Heart right ventricle (tissue), 16 donors: ENCODE results near the gene ALDH1A3. TPM values are rescaled to one million over a fixed set of nuclear protein-coding genes. Genes with fewer than 3 reads are reported as not detected.

Source experiments
- ATAC-seq, 8 donors: fragments of 200-7000 bp; cut with Tn5 transposase; one replicate each; pipeline ENCODE4 v1.9.1; 2020; ENCODE audit warnings: mild to moderate bottlenecking in 8 of 8, moderate library complexity in 8 of 8, moderate number of reproducible peaks in 1 of 8
- DNase-seq, 2 donors: peaks; one replicate each; pipeline ENCODE4 v3.0.0-alpha.2; 2020
- H3K27ac ChIP-seq, 10 donors: fragments of 200-600 bp; sonication (generic) in 2 of 10; one replicate each; pipeline versions ENCODE4 v1.5.0 to v1.8.0; 2020 to 2022; ENCODE audit warnings: mild to moderate bottlenecking in 3 of 10
- H3K27me3 ChIP-seq, 7 donors: fragments of 200-600 bp; one replicate each; pipeline ENCODE4 v1.8.0; 2021 to 2022; ENCODE audit warnings: mild to moderate bottlenecking in 2 of 7
- H3K36me3 ChIP-seq, 9 donors: fragments of 200-600 bp; sonication (generic) in 1 of 9; one replicate each; pipeline versions ENCODE4 v1.5.0 to v1.8.0; 2020 to 2022; ENCODE audit warnings: mild to moderate bottlenecking in 2 of 9
- H3K4me1 ChIP-seq, 9 donors: fragments of 200-600 bp; sonication (generic) in 1 of 9; one replicate each; pipeline versions ENCODE4 v1.5.0 to v1.8.0; 2020 to 2022; ENCODE audit warnings: mild to moderate bottlenecking in 4 of 9
- H3K4me3 ChIP-seq, 10 donors: fragments of 200-600 bp; sonication (generic) in 2 of 10; one replicate each; pipeline versions ENCODE4 v1.5.0 to v1.8.0; 2020 to 2022; ENCODE audit warnings: mild to moderate bottlenecking in 7 of 10, moderate library complexity in 2 of 10
- H3K9me3 ChIP-seq, 11 donors: fragments of 200-600 bp in 10 of 11; sonication (generic) in 2 of 11; one replicate each; pipeline versions ENCODE4 v1.5.0 to v1.8.0; 2013 to 2022; ENCODE audit warnings: mild to moderate bottlenecking in 2 of 11, control low read depth in 1 of 11, moderate library complexity in 1 of 11
- WGBS, 2 donors: extraction: QIAGEN DNeasy Blood & Tissue Kit; methylation state at CpG; one replicate each; pipeline ENCODE4 v1.1.7; 2013; ENCODE audit warnings: inconsistent platforms in 1 of 2; 5-methylcytosine and 5-hydroxymethylcytosine counted together
- intact Hi-C, 10 donors: fragments of 100-400 bp; cut with DNase I; formaldehyde crosslinking; loops; one replicate each; pipeline versions ENCODE4 v1.11.1 to v1.14.2; 2022
- polyA plus RNA-seq, 2 donors: library from polyadenylated mRNA; stranded (reverse); fragments of 200-250 nt; gene quantifications; one replicate each; pipeline ENCODE4 v1.2.3, GENCODE V29; 2013
- total RNA-seq, 10 donors: library from RNA; stranded (reverse); fragmentation: NEBNext Ultra II Directional in 3 of 10; extraction: Animal tissue kit (Norgen Biotek cat#: 25700) in 3 of 10; gene quantifications; one replicate each; pipeline versions ENCODE4 v1.2.1 to v1.2.4, GENCODE V29; 2021 to 2023
- TF ChIP-seq, protein P1 (sequence below), 9 donors: fragments of 200-600 bp; sonication (generic) in 2 of 9; IDR thresholded peaks; one replicate each; pipeline versions ENCODE4 v1.5.0 to v1.8.0; 2021 to 2022; ENCODE audit warnings: antibody characterized with exemption in 9 of 9, mild to moderate bottlenecking in 5 of 9, moderate library complexity in 1 of 9
- donor health status: Arrhythmogenic right ventricular cardiomyopathy.
- donor health status: ischemic (EF 13 %, LVEDD 7.1; RV severe dilation, severe dysfunction).
- donor health status: healthy with polysubstance abuse.
- donor health status: DM: no; HTN: yes; CAD: no.
- donor health status: DM: no; HTN: no; CAD: no.
- donor health status: ischemic (EF 25% LVEDD 6.9; RV normal size, moderate dysfunction).
- donor health status: ischemic (EF 25% LVEDD 5.7; RV mildly dilated, moderate dysfunction).
- donor health status: healthy.
- donor health status: DM: yes; HTN: yes; CAD: no.
- donor health status: Ischemic cardiomyopathy.
- donor health status: ischemic (EF 35%, LVEDD 5.7; RV mildly dilated, moderate dysfunction).
- donor health status: nonischemic (EF 11% LVEDD 7.7; RV severe dilation, severe dysfunction).
- donor health status: DM: yes; HTN: yes; CAD: no.
- donor health status: PGD.
- donor health status: ischemic (EF 29% LVEDD 5.4; RV normal size, mild dysfunction).
- donor health status: nonischemic (EF 23%, LVEDD 6.1; RV moderate dilation, normal function).

ALDH1A3 gene
- total and polyA plus RNA-seq, 12 donors, result 0.96 to 24.9 (median 2.3) TPM

DNA sequence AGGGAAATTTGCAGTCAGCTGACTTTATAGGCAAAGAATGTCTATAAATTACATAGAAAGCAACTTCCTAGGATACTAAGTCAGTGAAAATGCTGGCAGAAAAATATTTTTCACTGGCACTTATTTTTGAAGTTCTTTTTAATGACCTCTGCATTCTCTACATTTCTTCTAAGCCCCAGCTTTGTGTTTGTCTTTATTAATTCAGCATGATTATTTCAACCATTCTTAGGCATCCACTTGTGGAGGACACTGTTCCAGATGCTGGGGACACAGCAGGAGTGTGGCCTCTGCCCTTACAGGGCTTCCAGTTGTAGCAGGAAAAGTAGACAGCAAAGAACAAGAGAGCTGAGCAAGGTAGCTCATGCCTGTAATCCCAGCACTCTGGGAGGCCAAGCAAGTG lies 54.5 kb downstream of the ALDH1A3 start:
- intact Hi-C loops, result no loop called here
- Histone ChIP-seq H3K36me3 (peaks cover 0 to 19% (median 0%) of the 10 kb centered on the region in 9 donors), H3K4me3 (no peak overlapping the region), H3K27ac (no peak overlapping the region), H3K9me3 (peaks cover 0 to 10% (median 0%) of the 10 kb centered on the region in 11 donors), H3K4me1 (peaks cover 0 to 11% (median 0%) of the 10 kb centered on the region in 9 donors), H3K27me3 (no peaks in the 10 kb centered on the region)
- no peak for ATAC-seq
- TF ChIP-seq, protein P1, sequence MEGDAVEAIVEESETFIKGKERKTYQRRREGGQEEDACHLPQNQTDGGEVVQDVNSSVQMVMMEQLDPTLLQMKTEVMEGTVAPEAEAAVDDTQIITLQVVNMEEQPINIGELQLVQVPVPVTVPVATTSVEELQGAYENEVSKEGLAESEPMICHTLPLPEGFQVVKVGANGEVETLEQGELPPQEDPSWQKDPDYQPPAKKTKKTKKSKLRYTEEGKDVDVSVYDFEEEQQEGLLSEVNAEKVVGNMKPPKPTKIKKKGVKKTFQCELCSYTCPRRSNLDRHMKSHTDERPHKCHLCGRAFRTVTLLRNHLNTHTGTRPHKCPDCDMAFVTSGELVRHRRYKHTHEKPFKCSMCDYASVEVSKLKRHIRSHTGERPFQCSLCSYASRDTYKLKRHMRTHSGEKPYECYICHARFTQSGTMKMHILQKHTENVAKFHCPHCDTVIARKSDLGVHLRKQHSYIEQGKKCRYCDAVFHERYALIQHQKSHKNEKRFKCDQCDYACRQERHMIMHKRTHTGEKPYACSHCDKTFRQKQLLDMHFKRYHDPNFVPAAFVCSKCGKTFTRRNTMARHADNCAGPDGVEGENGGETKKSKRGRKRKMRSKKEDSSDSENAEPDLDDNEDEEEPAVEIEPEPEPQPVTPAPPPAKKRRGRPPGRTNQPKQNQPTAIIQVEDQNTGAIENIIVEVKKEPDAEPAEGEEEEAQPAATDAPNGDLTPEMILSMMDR (IDR thresholded peaks at IDR 0.05), result no peak
- DNase-seq, result no peak

DNA sequence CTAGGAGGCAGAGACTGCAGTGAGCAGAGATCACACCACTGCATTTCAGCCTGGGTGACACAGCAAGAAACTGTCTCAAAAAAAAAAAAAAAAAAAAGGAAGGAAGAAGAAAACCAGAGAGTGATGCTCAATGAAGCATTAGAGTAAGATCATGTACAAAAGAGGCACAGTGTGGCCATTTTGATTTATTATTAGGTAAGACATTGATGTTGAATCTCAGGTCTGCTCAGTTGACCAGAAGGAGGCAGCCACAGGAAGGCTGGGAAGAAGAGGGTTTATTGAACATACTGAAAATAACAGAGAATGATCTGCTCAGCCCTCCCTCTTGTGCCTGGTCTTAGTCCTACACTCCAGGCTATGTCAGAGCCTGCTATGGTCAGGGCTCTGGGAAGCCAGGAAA lies 55.1 kb downstream of the ALDH1A3 start:
- Histone ChIP-seq H3K4me3 (no peak overlapping the region), H3K27ac (no peak overlapping the region), H3K27me3 (no peaks in the 10 kb centered on the region), H3K4me1 (peaks cover 0 to 12% (median 0%) of the 10 kb centered on the region in 9 donors), H3K9me3 (peaks cover 0 to 11% (median 0%) of the 10 kb centered on the region in 11 donors), H3K36me3 (peaks cover 0 to 16% (median 0%) of the 10 kb centered on the region in 9 donors)
- DNase-seq (no peak), ATAC-seq (no peak)
- intact Hi-C loops, result no loop called here
- TF ChIP-seq, protein P1 (IDR thresholded peaks at IDR 0.05), result no peak

DNA sequence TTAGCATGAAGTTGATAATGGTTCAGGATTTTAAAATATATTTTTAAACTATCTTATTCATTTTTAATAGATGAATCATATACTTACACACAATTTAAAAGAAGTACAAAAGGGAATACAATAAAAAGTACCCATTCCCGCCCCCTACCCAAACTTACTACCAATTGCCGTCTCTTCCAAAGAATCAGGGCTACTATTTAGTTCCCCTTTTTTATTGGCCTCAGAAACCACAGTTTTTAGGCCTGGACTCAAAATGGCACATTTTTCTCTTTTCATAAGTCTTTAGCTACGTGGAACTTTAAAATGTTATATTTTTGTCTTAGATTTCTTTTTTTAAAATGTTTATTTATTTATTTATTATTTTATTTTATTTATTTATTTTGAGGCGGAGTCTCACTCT lies 57.5 kb downstream of the ALDH1A3 start:
- H3K36me3 ChIP-seq, result peaks cover 0 to 9% (median 0%) of the 10 kb centered on the region in 9 donors
- no peaks in the 10 kb centered on the region for H3K27me3 ChIP-seq
- TF ChIP-seq, protein P1 (IDR thresholded peaks at IDR 0.05), result no peak
- WGBS, 2 donors, result 89 to 93% methylated on average over 4 of the region's 4 CpGs
- no peak overlapping the region for H3K4me3 ChIP-seq
- DNase-seq (no peak), ATAC-seq (no peak)
- intact Hi-C loops, result no loop called here
- H3K27ac ChIP-seq, result no peak overlapping the region
- peaks cover 0 to 26% (median 0%) of the 10 kb centered on the region in 9 donors for H3K4me1 ChIP-seq
- peaks cover 0 to 19% (median 0%) of the 10 kb centered on the region in 11 donors for H3K9me3 ChIP-seq

DNA sequence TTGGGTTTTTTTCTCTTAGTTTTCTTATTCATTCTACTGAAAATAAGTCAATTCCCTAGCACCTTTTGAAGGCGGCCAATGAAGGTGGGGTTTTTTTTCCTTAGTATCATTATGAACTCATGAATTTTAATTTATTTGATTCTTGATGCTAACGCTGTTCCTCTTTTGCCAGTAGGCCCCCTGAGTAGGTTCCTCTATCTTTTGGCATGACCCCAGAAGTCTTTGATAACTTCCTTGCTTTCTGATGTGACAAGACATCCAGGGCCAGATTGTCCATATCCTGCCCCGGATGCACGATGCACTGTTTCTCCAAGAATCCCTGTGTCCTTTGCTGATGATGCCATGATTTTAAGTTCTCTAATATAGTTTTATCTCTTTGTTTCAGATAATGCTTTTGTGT lies 60.2 kb downstream of the ALDH1A3 start:
- Histone ChIP-seq H3K9me3 (peaks cover 0 to 19% (median 0%) of the 10 kb centered on the region in 11 donors), H3K27ac (no peak overlapping the region), H3K27me3 (no peaks in the 10 kb centered on the region), H3K4me3 (no peak overlapping the region), H3K36me3 (no peaks in the 10 kb centered on the region), H3K4me1 (peaks cover 0 to 40% (median 6%) of the 10 kb centered on the region in 9 donors)
- ATAC-seq (no peak), DNase-seq (no peak)
- intact Hi-C loops, result no loop called here
- TF ChIP-seq, protein P1 (IDR thresholded peaks at IDR 0.05), result no peak
- 72 to 85% methylated on average over 4 of the region's 4 CpGs for WGBS, 2 donors
